Skin of body (tissue), 2 donors: ENCODE data around the gene SFR1. TPM values are rescaled to one million over a fixed set of nuclear protein-coding genes. Genes with fewer than 3 reads are reported as not detected.

Source experiments
- DNase-seq: peaks from one replicate; lab custom pipeline; 2025; lab: John Stamatoyannopoulos, UW
- total RNA-seq: library from RNA; depleted of rRNA; stranded (reverse); fragments of >200 nt; gene quantifications from one replicate; pipeline ENCODE4 v1.2.3, GENCODE V29; 2014

The SFR1 gene
- total RNA-seq, 1 donor from 2014 or later, result 5.6 TPM

- DNase-seq, result no peak
Measured at GRCh38 chr10:104104926-104105325, 17.0 kb upstream of the SFR1 start.

- DNase-seq, result no peak
Measured at GRCh38 chr10:104109908-104110662, 11.9 kb upstream of the SFR1 start.

GRCh38 chr10:104113376-104113956, 8.5 kb upstream of the SFR1 start:
- DNase-seq, result no peak

- DNase-seq, result no peak
Measured at GRCh38 chr10:104117839-104118323, 4.1 kb upstream of the SFR1 start.

- no peak for DNase-seq
Measured at GRCh38 chr10:104119996-104120395, 2.0 kb upstream of the SFR1 start.

- no peak for DNase-seq
Measured at GRCh38 chr10:104120512-104120902, 1.5 kb upstream of the SFR1 start.

- DNase-seq, result peak; percentile 95
Measured at GRCh38 chr10:104120903-104121484, 977 bp upstream of the SFR1 start.

GRCh38 chr10:104122225-104123107, 495 bp downstream of the SFR1 start:
- no peak for DNase-seq

GRCh38 chr10:104123397-104123796, 1.4 kb downstream of the SFR1 start:
- DNase-seq, result no peak

- DNase-seq, result no peak
Measured at GRCh38 chr10:104127411-104127810, 5.4 kb downstream of the SFR1 start.

- DNase-seq, result no peak
Measured at GRCh38 chr10:104128214-104128613, 6.2 kb downstream of the SFR1 start.

GRCh38 chr10:104130041-104130440, 8.1 kb downstream of the SFR1 start:
- no peak for DNase-seq

- DNase-seq, result no peak
Measured at GRCh38 chr10:104138131-104138530, 16.2 kb downstream of the SFR1 start.

GRCh38 chr10:104139221-104139620, 17.2 kb downstream of the SFR1 start:
- DNase-seq, result no peak

GRCh38 chr10:104142081-104142480, 20.1 kb downstream of the SFR1 start:
- no peak for DNase-seq

- DNase-seq, result no peak
Measured at GRCh38 chr10:104143829-104144228, 21.9 kb downstream of the SFR1 start.

GRCh38 chr10:104144931-104145330, 23.0 kb downstream of the SFR1 start:
- DNase-seq, result no peak

GRCh38 chr10:104146882-104147281, 24.9 kb downstream of the SFR1 start:
- DNase-seq, result peak; percentile 43

- DNase-seq, result no peak
Measured at GRCh38 chr10:104150139-104150538, 28.2 kb downstream of the SFR1 start.

GRCh38 chr10:104151737-104152136, 29.8 kb downstream of the SFR1 start:
- DNase-seq, result no peak

- DNase-seq, result no peak
Measured at GRCh38 chr10:104155591-104155990, 33.6 kb downstream of the SFR1 start.
